Peyer's patch (tissue), 4 donors: ENCODE data around the gene NEMF.
"Not testable (repeated sequence)": the region's sequence is repeated elsewhere in the genome, so short reads cannot be mapped to it uniquely, and the experiment has no call there.

ENCODE experiments used
- CTCF ChIP-seq, 6 experiments: fragments of 450-650 bp in 4 of 6; fragments of 200-600 bp in 2 of 6; sonication (generic) in 1 of 6; IDR thresholded peaks; one replicate each; pipeline ENCODE4 v1.5.1; 2017 to 2019; ENCODE audit warnings: antibody characterized with exemption in 6 of 6, mild to moderate bottlenecking in 3 of 6, moderate library complexity in 1 of 6
- POLR2A ChIP-seq, 2 donors: fragments of 450-650 bp; IDR thresholded peaks; one replicate each; pipeline ENCODE4 v1.5.1; 2017; ENCODE audit warnings: antibody characterized with exemption in 2 of 2, mild to moderate bottlenecking in 2 of 2, moderate library complexity in 2 of 2

GRCh38 chr14:49816118-49816517 lies 36.5 kb downstream of the NEMF start:
- not testable (repeated sequence) for TF ChIP-seq CTCF, POLR2A (IDR thresholded peaks at IDR 0.05)
